ENCODE results near the gene RAPGEF3.
A peak's percentile ranks its signal among the peaks of the same experiment; 100 is the strongest.

The RAPGEF3 gene

GRCh38 chr12:47717443-47718193 is 41.1 kb downstream of the RAPGEF3 start:
- no peak for DNase-seq

- DNase-seq, result no peak
Observed at GRCh38 chr12:47717046-47717442, 41.6 kb downstream of the RAPGEF3 start.

GRCh38 chr12:47715877-47716548 is 42.7 kb downstream of the RAPGEF3 start:
- DNase-seq, result no peak

GRCh38 chr12:47715393-47715876 is 43.2 kb downstream of the RAPGEF3 start:
- DNase-seq, result peak; percentile 46

- no peak for DNase-seq
Observed at GRCh38 chr12:47714826-47715386, 43.8 kb downstream of the RAPGEF3 start.

- DNase-seq, result no peak
Observed at GRCh38 chr12:47712171-47712570, 46.5 kb downstream of the RAPGEF3 start.

GRCh38 chr12:47711448-47711847 is 47.2 kb downstream of the RAPGEF3 start:
- DNase-seq, result no peak

- DNase-seq, result no peak
Observed at GRCh38 chr12:47710278-47710677, 48.4 kb downstream of the RAPGEF3 start.

GRCh38 chr12:47709671-47710070 is 49.0 kb downstream of the RAPGEF3 start:
- DNase-seq, result no peak

- no peak for DNase-seq
Observed at GRCh38 chr12:47709237-47709636, 49.4 kb downstream of the RAPGEF3 start.

- DNase-seq, result no peak
Observed at GRCh38 chr12:47707905-47708543, 50.7 kb downstream of the RAPGEF3 start.

GRCh38 chr12:47707355-47707754 is 51.3 kb downstream of the RAPGEF3 start:
- no peak for DNase-seq

GRCh38 chr12:47705566-47706425 is 52.9 kb downstream of the RAPGEF3 start, which contains the start of gene RPAP3:
Gene RPAP3, minus strand, starts transcription at chr12:47706030. Its CDS starts 3,190 bp downstream, at chr12:47702840.
- peak; percentile 64 for DNase-seq

GRCh38 chr12:47705229-47705565 is 53.5 kb downstream of the RAPGEF3 start:
- DNase-seq, result no peak

- DNase-seq, result no peak
Observed at GRCh38 chr12:47704719-47705118, 54.0 kb downstream of the RAPGEF3 start.

GRCh38 chr12:47700263-47700662 is 58.4 kb downstream of the RAPGEF3 start:
- DNase-seq, result no peak

- no peak for DNase-seq
Observed at GRCh38 chr12:47698631-47699030, 60.0 kb downstream of the RAPGEF3 start.

GRCh38 chr12:47698055-47698454 is 60.6 kb downstream of the RAPGEF3 start:
- no peak for DNase-seq

- DNase-seq, result no peak
Observed at GRCh38 chr12:47689215-47689614, 69.5 kb downstream of the RAPGEF3 start.

GRCh38 chr12:47687636-47688035 is 71.0 kb downstream of the RAPGEF3 start:
- no peak for DNase-seq

- DNase-seq, result no peak
Observed at GRCh38 chr12:47686645-47687240, 71.9 kb downstream of the RAPGEF3 start.

Data from NCI-H187 treated with DMSO at 0.1 percent for 48 hours (cell line).